Vagina (tissue), 2 donors: Measurements from ENCODE around the gene SARDH. TPM values are rescaled to one million over a fixed set of nuclear protein-coding genes. Genes with fewer than 3 reads are reported as not detected.

Source experiments
- DNase-seq, 2 donors: peaks; one replicate each; pipeline ENCODE4 v3.0.0-alpha.2; 2017; ENCODE audit errors: extremely low spot score in 2 of 2
- H3K27ac ChIP-seq: fragments of 200-600 bp; sonication (generic); one replicate; pipeline ENCODE4 v1.5.1; 2019
- H3K27me3 ChIP-seq: fragments of 200-600 bp; sonication (generic); one replicate; pipeline ENCODE4 v1.5.1; 2019
- H3K36me3 ChIP-seq, 2 donors: fragments of 200-600 bp; sonication (generic); one replicate each; pipeline ENCODE4 v1.5.1; 2017 to 2019
- H3K4me1 ChIP-seq: fragments of 200-600 bp; sonication (generic); one replicate; pipeline ENCODE4 v1.5.1; 2019
- H3K4me3 ChIP-seq, 2 donors: fragments of 200-600 bp; sonication (generic); 1 replicate in 1 of 2; 2 replicates in 1 of 2; pipeline ENCODE4 v1.5.1; 2016 to 2019
- H3K9me3 ChIP-seq: fragments of 200-600 bp; sonication (generic); one replicate; pipeline ENCODE4 v1.5.1; 2019
- POLR2A ChIP-seq, 2 donors: fragments of 450-650 bp; IDR thresholded peaks; one replicate each; pipeline ENCODE4 v1.6.1; 2017; ENCODE audit warnings: antibody characterized with exemption in 2 of 2, mild to moderate bottlenecking in 2 of 2, moderate library complexity in 2 of 2
- POLR2AphosphoS5 ChIP-seq, 2 donors: sonication (generic); formaldehyde crosslinking; IDR thresholded peaks; one replicate each; pipeline ENCODE4 v1.9.0; 2017; ENCODE audit warnings: antibody characterized with exemption in 2 of 2, mild to moderate bottlenecking in 2 of 2, low read depth in 1 of 2; ENCODE audit not compliant: insufficient read depth in 1 of 2
- intact Hi-C: fragments of 100-400 bp; cut with DNase I; formaldehyde crosslinking; loops from one replicate; pipeline ENCODE4 v1.15.1; 2023
- total RNA-seq: library from RNA; depleted of rRNA; stranded (reverse); fragments of >200 nt; gene quantifications from one replicate; pipeline ENCODE4 v1.2.3, GENCODE V29; 2016
- TF ChIP-seq, protein P1 (sequence below), 3 experiments: fragments of 450-650 bp in 2 of 3; fragments of 200-600 bp in 1 of 3; sonication (generic) in 1 of 3; IDR thresholded peaks; one replicate each; pipeline ENCODE4 v1.5.1; 2017 to 2019; ENCODE audit warnings: antibody characterized with exemption in 3 of 3, mild to moderate bottlenecking in 2 of 3, moderate library complexity in 2 of 3

The SARDH gene
- total RNA-seq, 1 donor from 2014 or later: 2.0 TPM

- TF ChIP-seq POLR2A (IDR thresholded peaks at IDR 0.05) (no peak), POLR2AphosphoS5 (IDR thresholded peaks at IDR 0.05; ENCODE audit: insufficient read depth in 1 of 2, low read depth in 1 of 2) (no peak)
- TF ChIP-seq, protein P1, sequence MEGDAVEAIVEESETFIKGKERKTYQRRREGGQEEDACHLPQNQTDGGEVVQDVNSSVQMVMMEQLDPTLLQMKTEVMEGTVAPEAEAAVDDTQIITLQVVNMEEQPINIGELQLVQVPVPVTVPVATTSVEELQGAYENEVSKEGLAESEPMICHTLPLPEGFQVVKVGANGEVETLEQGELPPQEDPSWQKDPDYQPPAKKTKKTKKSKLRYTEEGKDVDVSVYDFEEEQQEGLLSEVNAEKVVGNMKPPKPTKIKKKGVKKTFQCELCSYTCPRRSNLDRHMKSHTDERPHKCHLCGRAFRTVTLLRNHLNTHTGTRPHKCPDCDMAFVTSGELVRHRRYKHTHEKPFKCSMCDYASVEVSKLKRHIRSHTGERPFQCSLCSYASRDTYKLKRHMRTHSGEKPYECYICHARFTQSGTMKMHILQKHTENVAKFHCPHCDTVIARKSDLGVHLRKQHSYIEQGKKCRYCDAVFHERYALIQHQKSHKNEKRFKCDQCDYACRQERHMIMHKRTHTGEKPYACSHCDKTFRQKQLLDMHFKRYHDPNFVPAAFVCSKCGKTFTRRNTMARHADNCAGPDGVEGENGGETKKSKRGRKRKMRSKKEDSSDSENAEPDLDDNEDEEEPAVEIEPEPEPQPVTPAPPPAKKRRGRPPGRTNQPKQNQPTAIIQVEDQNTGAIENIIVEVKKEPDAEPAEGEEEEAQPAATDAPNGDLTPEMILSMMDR (IDR thresholded peaks at IDR 0.05): no peak
- Histone ChIP-seq H3K4me1 (peaks cover 3% of the 10 kb centered on the region), H3K27me3 (no peaks in the 10 kb centered on the region), H3K4me3 (no peak overlapping the region), H3K27ac (no peak overlapping the region), H3K36me3 (no peaks in the 10 kb centered on the region), H3K9me3 (no peaks in the 10 kb centered on the region)
- intact Hi-C loops: no loop called here
- DNase-seq: no peak
Observed at GRCh38 chr9:133664173-133665050, 73.7 kb downstream of the SARDH start.

- no peaks in the 10 kb centered on the region for H3K36me3 ChIP-seq
- no peaks in the 10 kb centered on the region for H3K27me3 ChIP-seq
- H3K4me1 ChIP-seq: peaks cover 21% of the 10 kb centered on the region
- intact Hi-C loops: no loop called here
- H3K27ac ChIP-seq: no peak overlapping the region
- DNase-seq: no peak
- no peak overlapping the region for H3K4me3 ChIP-seq
- TF ChIP-seq, protein P1 (IDR thresholded peaks at IDR 0.05): no peak
- no peak for TF ChIP-seq POLR2A (IDR thresholded peaks at IDR 0.05)
- TF ChIP-seq POLR2AphosphoS5 (IDR thresholded peaks at IDR 0.05; ENCODE audit: insufficient read depth in 1 of 2, low read depth in 1 of 2): no peak
- H3K9me3 ChIP-seq: no peaks in the 10 kb centered on the region
Observed at GRCh38 chr9:133661846-133662540, 76.2 kb downstream of the SARDH start.

DNA sequence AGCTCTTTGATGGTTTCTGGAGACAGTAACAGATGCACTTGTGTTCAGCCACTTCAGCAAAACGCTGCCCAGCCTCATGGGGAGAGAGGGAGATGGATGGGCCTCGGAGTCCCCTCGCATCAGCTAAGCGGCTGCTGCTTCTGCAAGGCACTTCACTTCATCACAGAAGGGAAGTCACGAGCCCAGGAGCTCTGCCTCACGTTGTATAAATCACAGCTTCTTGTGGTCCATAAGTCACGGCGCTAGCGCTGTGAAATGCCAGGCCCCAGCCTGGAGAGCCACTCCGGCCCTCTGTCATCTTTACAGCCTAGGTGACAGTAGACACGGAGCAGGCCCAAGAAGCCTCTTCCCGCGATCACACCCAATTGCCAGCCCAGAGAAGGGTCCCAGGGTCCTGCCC, 78.6 kb downstream of the SARDH start:
- no peak for DNase-seq
- Histone ChIP-seq H3K36me3 (no peaks in the 10 kb centered on the region), H3K27ac (no peak overlapping the region), H3K4me3 (no peak overlapping the region), H3K4me1 (peaks cover 21% of the 10 kb centered on the region), H3K27me3 (no peaks in the 10 kb centered on the region), H3K9me3 (no peaks in the 10 kb centered on the region)
- intact Hi-C loops: no loop called here
- TF ChIP-seq POLR2A (IDR thresholded peaks at IDR 0.05) (no peak), POLR2AphosphoS5 (IDR thresholded peaks at IDR 0.05; ENCODE audit: insufficient read depth in 1 of 2, low read depth in 1 of 2) (no peak)
- TF ChIP-seq, protein P1 (IDR thresholded peaks at IDR 0.05): no peak

DNA sequence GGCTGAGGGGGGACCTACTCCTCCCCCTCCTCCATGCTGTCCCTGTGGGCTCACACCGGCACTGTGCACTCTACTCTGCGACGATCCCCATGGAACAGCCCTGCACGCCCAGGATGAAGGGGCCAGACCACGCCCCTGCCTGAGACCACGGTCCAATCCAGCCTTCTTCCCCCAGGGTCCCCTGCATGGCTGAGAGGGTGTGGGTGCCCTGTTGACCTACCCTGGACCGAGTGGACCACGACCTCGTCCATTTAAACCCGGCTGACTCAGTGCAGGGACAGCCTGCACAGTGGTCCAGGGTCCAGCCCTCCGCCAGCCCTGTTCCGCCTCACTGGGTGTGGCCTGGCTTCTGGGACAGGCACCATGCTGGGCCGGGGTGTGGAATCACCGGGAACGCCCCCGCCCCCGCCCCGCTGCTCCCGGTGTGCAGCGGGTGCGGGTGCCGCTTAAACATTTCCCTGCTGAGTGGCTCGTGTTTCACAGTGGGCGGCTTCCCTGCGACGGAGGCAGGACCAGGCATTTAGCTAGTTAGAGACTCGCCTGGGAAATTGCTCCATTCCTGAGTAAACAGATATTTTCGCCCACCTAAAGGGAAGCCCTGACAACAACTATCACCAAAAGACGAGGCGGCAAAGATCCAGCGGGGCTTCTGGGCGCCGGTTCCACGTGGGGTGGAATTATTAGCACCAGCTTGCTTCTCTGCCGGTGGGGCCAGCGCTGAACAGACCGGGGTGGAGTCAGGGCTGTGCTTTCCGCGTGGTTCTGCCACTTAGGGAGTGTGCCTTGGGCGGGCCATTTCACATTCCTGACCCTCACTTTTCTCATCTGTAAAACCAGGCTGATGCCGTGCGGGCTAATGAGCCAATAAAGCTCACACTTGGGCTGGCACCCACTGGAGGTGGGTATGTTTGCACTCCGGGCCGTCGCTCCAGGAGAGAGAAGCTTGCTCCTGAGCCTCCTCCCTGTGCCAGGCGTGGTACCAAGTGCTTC, 79.4 kb downstream of the SARDH start:
- DNase-seq: no peak
- H3K9me3 ChIP-seq: no peaks in the 10 kb centered on the region
- peaks cover 21% of the 10 kb centered on the region for H3K4me1 ChIP-seq
- H3K4me3 ChIP-seq: peak overlapping the region in 1 of 2 donors; percentile 38
- H3K27ac ChIP-seq: no peak overlapping the region
- H3K36me3 ChIP-seq: no peaks in the 10 kb centered on the region
- H3K27me3 ChIP-seq: no peaks in the 10 kb centered on the region
- TF ChIP-seq POLR2A (IDR thresholded peaks at IDR 0.05) (no peak), POLR2AphosphoS5 (IDR thresholded peaks at IDR 0.05; ENCODE audit: insufficient read depth in 1 of 2, low read depth in 1 of 2) (no peak)
- TF ChIP-seq, protein P1 (IDR thresholded peaks at IDR 0.05): no peak
- intact Hi-C loops: no loop called here
